HUES48 (cell line): ENCODE results near the gene PRKAG2.
"Not testable (repeated sequence)": the region's sequence is repeated elsewhere in the genome, so short reads cannot be mapped to it uniquely, and the experiment has no call there.

Experiments
- H3K27ac ChIP-seq: one replicate; pipeline ENCODE4 v1.7.0; 2013; ENCODE audit warnings: low read depth, low read length, inconsistent platforms
- H3K27me3 ChIP-seq: 2 replicates; pipeline ENCODE4 v1.6.1; 2013; ENCODE audit warnings: mild to moderate bottlenecking, low read length; ENCODE audit not compliant: control insufficient read depth, insufficient read depth
- H3K36me3 ChIP-seq: 2 replicates; pipeline ENCODE4 v1.6.1; 2013; ENCODE audit warnings: low read length; ENCODE audit not compliant: control insufficient read depth, insufficient read depth
- H3K4me1 ChIP-seq: 2 replicates; pipeline ENCODE4 v1.6.1; 2013; ENCODE audit warnings: mild to moderate bottlenecking, low read length; ENCODE audit not compliant: control insufficient read depth, insufficient read depth
- H3K4me3 ChIP-seq: 2 replicates; pipeline ENCODE4 v1.5.1; 2013; ENCODE audit warnings: mild to moderate bottlenecking, low read depth, low read length
- H3K9ac ChIP-seq: 2 replicates; pipeline ENCODE4 v1.6.1; 2013; ENCODE audit warnings: mild to moderate bottlenecking, low read depth, low read length, moderate library complexity
- H3K9me3 ChIP-seq: 2 replicates; pipeline ENCODE4 v1.6.1; 2013; ENCODE audit warnings: low read length; ENCODE audit not compliant: control insufficient read depth, insufficient read depth

PRKAG2 gene

GRCh38 chr7:151880688-151881087 lies 3.8 kb upstream of the PRKAG2 start:
- no peaks in the 10 kb centered on the region; the same call in 1 of the 2 replicates for H3K4me1 ChIP-seq
- no peak overlapping the region for H3K4me3 ChIP-seq
- H3K9ac ChIP-seq = no peak overlapping the region
- H3K27ac ChIP-seq = no peak overlapping the region
- H3K9me3 ChIP-seq = no peaks in the 10 kb centered on the region
- peaks cover 33% of the 10 kb centered on the region for H3K27me3 ChIP-seq
- no peaks in the 10 kb centered on the region for H3K36me3 ChIP-seq

GRCh38 chr7:151877911-151878835 lies 1.3 kb upstream of the PRKAG2 start:
- Histone ChIP-seq H3K4me3 (peak overlapping the region; percentile 84), H3K27me3 (peaks cover 41% of the 10 kb centered on the region), H3K9me3 (no peaks in the 10 kb centered on the region), H3K4me1 (peaks cover 5% of the 10 kb centered on the region; the same call in 1 of the 2 replicates), H3K9ac (no peak overlapping the region), H3K36me3 (no peaks in the 10 kb centered on the region), H3K27ac (no peak overlapping the region)

GRCh38 chr7:151875942-151876898 lies 695 bp downstream of the PRKAG2 start:
- Histone ChIP-seq H3K9ac (peak overlapping the region; percentile 40; the same call in 1 of the 2 replicates), H3K9me3 (no peaks in the 10 kb centered on the region), H3K4me1 (peaks cover 5% of the 10 kb centered on the region; the same call in 1 of the 2 replicates), H3K27me3 (peaks cover 41% of the 10 kb centered on the region), H3K27ac (peak overlapping the region; percentile 35), H3K36me3 (no peaks in the 10 kb centered on the region), H3K4me3 (peak overlapping the region; percentile 84)

- H3K9me3 ChIP-seq, H3K36me3 ChIP-seq, H3K27ac ChIP-seq, H3K9ac ChIP-seq, H3K4me1 ChIP-seq: not testable (repeated sequence)
- Histone ChIP-seq H3K27me3 (peaks cover 38% of the 10 kb centered on the region), H3K4me3 (peak overlapping the region; percentile 84; the same call in 1 of the 2 replicates)
These were observed 2.4 kb downstream of the PRKAG2 start for GRCh38 chr7:151874479-151874878.

DNA sequence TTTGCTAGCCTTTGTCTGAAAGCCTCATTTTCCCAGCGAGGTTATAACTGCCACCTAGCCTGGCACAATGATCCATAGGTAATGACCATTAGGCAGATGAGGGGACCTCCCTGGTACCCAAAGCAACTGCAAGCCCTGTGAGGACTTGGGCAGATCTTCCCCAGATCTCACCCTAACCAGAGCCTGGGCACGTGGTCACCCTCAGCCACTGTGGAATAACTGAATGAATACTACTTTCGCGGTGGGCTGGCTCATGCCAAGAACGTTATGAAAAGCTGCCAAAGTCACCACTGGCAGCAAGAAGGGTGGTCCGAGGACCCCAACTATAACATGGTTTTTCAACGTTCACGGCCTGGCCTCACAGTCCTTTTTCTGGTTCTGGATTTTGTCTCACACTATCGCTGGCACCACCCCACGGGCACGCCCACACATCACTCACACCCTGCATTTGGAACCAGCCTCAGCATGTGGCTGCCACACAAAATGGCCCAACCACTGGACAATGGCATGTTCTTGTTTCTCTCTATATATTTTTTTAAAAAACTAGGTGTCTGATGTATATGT lies 3.4 kb downstream of the PRKAG2 start:
- H3K9ac ChIP-seq = no peak overlapping the region
- no peak overlapping the region for H3K4me3 ChIP-seq
- H3K4me1 ChIP-seq = peaks cover 8% of the 10 kb centered on the region; the same call in 1 of the 2 replicates
- no peaks in the 10 kb centered on the region for H3K36me3 ChIP-seq
- H3K27me3 ChIP-seq = peaks cover 28% of the 10 kb centered on the region
- H3K27ac ChIP-seq = no peak overlapping the region
- no peaks in the 10 kb centered on the region for H3K9me3 ChIP-seq

GRCh38 chr7:151872531-151873401 lies 4.1 kb downstream of the PRKAG2 start:
- Histone ChIP-seq H3K9ac (no peak overlapping the region), H3K4me3 (no peak overlapping the region), H3K27ac (no peak overlapping the region), H3K27me3 (peaks cover 21% of the 10 kb centered on the region), H3K9me3 (no peaks in the 10 kb centered on the region), H3K4me1 (peaks cover 15% of the 10 kb centered on the region; the same call in 1 of the 2 replicates), H3K36me3 (no peaks in the 10 kb centered on the region)

- peaks cover 13% of the 10 kb centered on the region for H3K27me3 ChIP-seq
- H3K36me3 ChIP-seq = no peaks in the 10 kb centered on the region
- no peak overlapping the region for H3K27ac ChIP-seq
- no peak overlapping the region for H3K4me3 ChIP-seq
- H3K4me1 ChIP-seq = peaks cover 15% of the 10 kb centered on the region; the same call in 1 of the 2 replicates
- H3K9me3 ChIP-seq = no peaks in the 10 kb centered on the region
- no peak overlapping the region for H3K9ac ChIP-seq
These were observed 5.0 kb downstream of the PRKAG2 start for GRCh38 chr7:151871904-151872303.

GRCh38 chr7:151871189-151871735 lies 5.7 kb downstream of the PRKAG2 start:
- no peak overlapping the region for H3K9ac ChIP-seq

GRCh38 chr7:151869968-151870918 lies 6.7 kb downstream of the PRKAG2 start:
- Histone ChIP-seq H3K9me3 (no peaks in the 10 kb centered on the region), H3K4me3 (no peak overlapping the region), H3K27ac (no peak overlapping the region), H3K27me3 (peaks cover 7% of the 10 kb centered on the region), H3K36me3 (no peaks in the 10 kb centered on the region), H3K9ac (no peak overlapping the region), H3K4me1 (peaks cover 15% of the 10 kb centered on the region; the same call in 1 of the 2 replicates)

More at GRCh38 chr7:151871189-151871735, 5.7 kb downstream of the PRKAG2 start:
- Histone ChIP-seq H3K27me3 (peaks cover 7% of the 10 kb centered on the region), H3K9me3 (no peaks in the 10 kb centered on the region), H3K4me1 (peaks cover 15% of the 10 kb centered on the region; the same call in 1 of the 2 replicates), H3K27ac (no peak overlapping the region), H3K36me3 (no peaks in the 10 kb centered on the region), H3K4me3 (no peak overlapping the region)
